Endothelial cell of umbilical vein (primary cell): ENCODE measurements around the gene SLC2A11. TPM values are rescaled to one million over a fixed set of nuclear protein-coding genes. Genes with fewer than 3 reads are reported as not detected.

Experiments used
- BruUV-seq: library from RNA; stranded (reverse); fragments of 400-500 nt; replicated peaks from 2 replicates; lab custom pipeline; 2021; lab: Mats Ljungman, UMichigan
- CTCF ChIA-PET: fragments of 300-600, 350-600 bp; sonication (Branson Sonifier 250); formaldehyde crosslinking; loops from one replicate; lab custom pipeline; 2021; ENCODE audit warnings: antibody characterized with exemption, inconsistent platforms; lab: Charles Lee
- POLR2A ChIA-PET: fragments of 300-600, 350-600 bp; sonication (Branson Sonifier 250); formaldehyde crosslinking; loops from one replicate; lab custom pipeline; 2021; ENCODE audit warnings: antibody characterized with exemption, inconsistent platforms; lab: Charles Lee
- DNase-seq: peaks from one replicate; pipeline ENCODE4 v3.0.0-alpha.2; 2011; ENCODE audit warnings: low read depth, low spot score
- FAIRE-seq: peaks from 2 replicates; lab custom pipeline; 2011; peaks lifted over from hg19 to GRCh38; lab: Jason Lieb, UNC
- H2AFZ ChIP-seq: 2 replicates; pipeline ENCODE4 v1.6.0; 2012; ENCODE audit warnings: low read depth, low read length, control low read depth, inconsistent platforms
- H3K27ac ChIP-seq: 2 replicates; pipeline ENCODE4 v1.5.1; 2011; ENCODE audit warnings: low read depth, mild to moderate bottlenecking, control low read depth, low read length, moderate library complexity; ENCODE audit not compliant: insufficient read depth
- H3K27me3 ChIP-seq, 2 experiments: 2 replicates each; pipeline versions ENCODE4 v1.6.0 to v1.6.1; 2011; ENCODE audit warnings: low read length in 2 of 2, mixed read lengths in 1 of 2; ENCODE audit not compliant: control insufficient read depth in 2 of 2, insufficient read depth in 2 of 2
- H3K36me3 ChIP-seq, 2 experiments: 2 replicates in 1 of 2; 3 replicates in 1 of 2; pipeline ENCODE4 v1.5.1; 2011; ENCODE audit warnings: low read length in 2 of 2, mild to moderate bottlenecking in 1 of 2, moderate library complexity in 1 of 2; ENCODE audit not compliant: control insufficient read depth in 2 of 2, insufficient read depth in 2 of 2; ENCODE audit errors: extremely low read depth in 1 of 2
- H3K4me1 ChIP-seq: 3 replicates; pipeline ENCODE4 v1.5.1; 2011; ENCODE audit warnings: mild to moderate bottlenecking, low read length; ENCODE audit not compliant: control insufficient read depth, insufficient read depth; ENCODE audit errors: extremely low read depth
- H3K4me2 ChIP-seq: 2 replicates; pipeline ENCODE4 v1.6.1; 2011; ENCODE audit warnings: low read length, control low read depth, mixed read lengths; ENCODE audit not compliant: insufficient read depth
- H3K4me3 ChIP-seq, 3 experiments: fragments of 200-600 bp in 1 of 3; sonication (generic), shearing (Covaris generic) in 1 of 3; replicated peaks in 1 of 3; 2 replicates each; pipeline ENCODE4 v1.5.1; 2011 to 2016; ENCODE audit warnings: control low read depth in 3 of 3, low read length in 3 of 3, mild to moderate bottlenecking in 2 of 3, inconsistent platforms in 1 of 3, low read depth in 1 of 3, moderate library complexity in 1 of 3; ENCODE audit not compliant: insufficient read depth in 1 of 3
- H3K79me2 ChIP-seq: 2 replicates; pipeline ENCODE4 v1.6.0; 2012; ENCODE audit warnings: low read length, inconsistent platforms; ENCODE audit not compliant: control insufficient read depth, insufficient read depth
- H3K9ac ChIP-seq: replicated peaks from 2 replicates; pipeline ENCODE3; 2011; ENCODE audit warnings: low read length, control low read depth; ENCODE audit not compliant: insufficient read depth; ENCODE audit errors: extremely low read depth
- H3K9me1 ChIP-seq: replicated peaks from 3 replicates; pipeline ENCODE4 v1.6.0; 2011; ENCODE audit warnings: mild to moderate bottlenecking, low read length; ENCODE audit not compliant: control insufficient read depth, insufficient read depth; ENCODE audit errors: extremely low read depth
- H3K9me3 ChIP-seq: replicated peaks from 2 replicates; pipeline ENCODE4 v1.5.1; 2012; ENCODE audit warnings: low read length, inconsistent platforms; ENCODE audit not compliant: control insufficient read depth, insufficient read depth
- H4K20me1 ChIP-seq: replicated peaks from 2 replicates; pipeline ENCODE3; 2011; ENCODE audit warnings: mild to moderate bottlenecking, low read length; ENCODE audit not compliant: control insufficient read depth, insufficient read depth; ENCODE audit errors: extremely low read depth
- EZH2 ChIP-seq: IDR thresholded peaks from 2 replicates; pipeline ENCODE4 v1.6.1; 2012; ENCODE audit warnings: borderline replicate concordance, low read depth, mild to moderate bottlenecking, moderate library complexity, low read length, inconsistent platforms; ENCODE audit not compliant: severe bottlenecking
- FOS ChIP-seq: IDR thresholded peaks from 2 replicates; pipeline ENCODE4 v1.6.1; 2011; ENCODE audit warnings: mild to moderate bottlenecking, low read length, moderate library complexity, borderline replicate concordance; ENCODE audit not compliant: insufficient read depth
- GATA2 ChIP-seq: IDR thresholded peaks from 2 replicates; pipeline ENCODE4 v1.7.0; 2011; ENCODE audit warnings: low read depth, mild to moderate bottlenecking, moderate library complexity, mixed read lengths, low read length; ENCODE audit not compliant: insufficient read length, insufficient read depth
- JUN ChIP-seq: IDR thresholded peaks from 2 replicates; pipeline ENCODE4 v1.6.1; 2011; ENCODE audit warnings: borderline replicate concordance, low read depth; ENCODE audit not compliant: insufficient read length, insufficient read depth
- MYC ChIP-seq: IDR thresholded peaks from one replicate; pipeline ENCODE4 v1.6.1; 2011; ENCODE audit warnings: mild to moderate bottlenecking, low read depth, low read length
- POLR2A ChIP-seq: IDR thresholded peaks from 2 replicates; pipeline ENCODE4 v1.6.1; 2012; ENCODE audit warnings: low read depth, mild to moderate bottlenecking, control low read depth, low read length
- POLR2AphosphoS5 ChIP-seq: IDR thresholded peaks from 2 replicates; pipeline ENCODE4 v1.6.1; 2012; ENCODE audit warnings: low read depth, mild to moderate bottlenecking, control low read depth, low read length, moderate library complexity; ENCODE audit not compliant: insufficient read depth
- dilution Hi-C: fragments of 300-500 bp; cut with MboI; formaldehyde crosslinking; loops from one replicate; pipeline ENCODE4 v1.15.0; 2019; ENCODE audit warnings: low sequenced_read_pairs; ENCODE audit not compliant: extremely low pct_ligation_motif_present
- intact Hi-C: fragments of 100-400 bp; cut with micrococcal nuclease; formaldehyde crosslinking; loops from one replicate; pipeline ENCODE4 v1.10.0; 2022
- polyA plus RNA-seq, 4 experiments: library from polyadenylated mRNA; depleted of rRNA in 3 of 4; stranded (reverse) in 3 of 4; unstranded in 1 of 4; fragments of >200 nt; gene quantifications; 2 replicates each; pipeline versions ENCODE4 v1.2.1 to v1.2.3, GENCODE V29; 2011 to 2012; ENCODE audit warnings: missing spikeins in 1 of 4
- total RNA-seq: library from RNA; stranded (reverse); gene quantifications from 2 replicates; pipeline ENCODE4 v1.2.3, GENCODE V29; 2021
- TF ChIP-seq, protein P1 (sequence below): IDR thresholded peaks from 2 replicates; pipeline ENCODE4 v1.6.1; 2011; ENCODE audit not compliant: insufficient read depth, insufficient read length
- TF ChIP-seq, protein P2 (sequence below), 2 donors: IDR thresholded peaks; 1 replicate in 1 of 2; 2 replicates in 1 of 2; pipeline ENCODE4 v1.5.1; 2011; ENCODE audit warnings: low read length in 2 of 2, mild to moderate bottlenecking in 2 of 2, moderate library complexity in 2 of 2, control low read depth in 1 of 2, inconsistent platforms in 1 of 2, low read depth in 1 of 2; ENCODE audit not compliant: insufficient read depth in 1 of 2; ENCODE audit errors: extremely low read depth in 1 of 2

SLC2A11 gene
- total and polyA plus RNA-seq, 2 donors (not counting 3 experiments of a cell fraction or from before 2014, with no cell fraction given) = 4.2 to 4.6 TPM

DNA sequence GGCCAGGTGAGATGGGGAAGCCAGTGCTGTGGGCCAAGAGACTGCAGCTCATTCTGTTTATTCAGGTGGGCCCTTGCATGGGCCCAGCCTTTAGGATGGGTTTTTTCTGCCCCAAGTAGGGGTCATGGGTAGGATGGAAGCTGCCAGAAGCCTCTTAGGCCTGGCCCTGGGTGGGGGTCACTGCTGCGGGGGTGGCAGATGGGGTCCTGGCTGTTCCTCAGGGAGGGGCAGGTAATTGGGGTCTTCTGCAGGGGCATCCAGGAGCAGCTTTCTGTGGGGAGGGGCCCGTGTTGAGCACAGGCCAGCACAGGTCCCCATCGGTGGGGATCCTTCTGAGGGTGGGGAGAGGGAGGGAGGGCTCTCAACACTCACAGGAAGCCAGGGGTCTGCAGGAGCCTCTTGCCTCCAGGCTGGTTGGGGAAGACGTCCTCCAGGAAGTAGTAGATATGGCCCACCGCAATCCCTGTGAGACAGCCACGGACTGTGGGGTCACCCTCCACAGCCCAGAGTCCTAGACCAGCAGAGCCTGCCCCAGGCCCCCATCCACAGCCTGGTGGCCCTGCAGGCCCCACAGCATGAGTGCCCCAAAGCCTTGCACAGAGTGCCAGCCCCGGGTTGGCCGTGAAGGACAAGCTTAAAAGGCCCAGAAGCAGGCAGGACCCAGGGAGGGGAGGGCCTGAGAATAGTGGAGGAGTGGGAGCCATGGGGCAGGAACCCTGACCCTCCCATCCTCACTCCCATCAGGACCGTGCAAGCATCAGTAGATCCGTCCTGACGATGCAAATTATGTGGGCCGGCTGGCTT is 20.8 kb upstream of the SLC2A11 start:
- Histone ChIP-seq H3K27ac (no peak overlapping the region), H4K20me1 (no peaks in the 10 kb centered on the region), H3K36me3 (peaks cover 9 to 30% of the 10 kb centered on the region in 2 experiments), H3K4me1 (peaks cover 2% of the 10 kb centered on the region), H3K4me3 (no peak overlapping the region), H3K4me2 (no peak overlapping the region), H3K9me3 (no peaks in the 10 kb centered on the region), H3K9ac (no peak overlapping the region), H3K9me1 (no peaks in the 10 kb centered on the region), H3K27me3 (peaks cover 0 to 2% of the 10 kb centered on the region in 2 experiments), H2AFZ (no peak overlapping the region), H3K79me2 (no peaks in the 10 kb centered on the region)
- FAIRE-seq (no peak), DNase-seq (no peak)
- POLR2A ChIA-PET = no interaction called here
- dilution Hi-C loops = no loop called here
- CTCF ChIA-PET = interaction anchor here (0.7 to 1.2 kb wide), 3 partner anchors 66 to 68 kb away, joined by 3 to 6 read pairs (median 3); no protein-coding TSS in a partner anchor
- intact Hi-C loops = loop anchor here (5.0 kb wide), 1 partner anchor 50 kb away; the partner anchor contains the start of gene SMARCB1
- no TSS peak for BruUV-seq
- TF ChIP-seq, protein P1, sequence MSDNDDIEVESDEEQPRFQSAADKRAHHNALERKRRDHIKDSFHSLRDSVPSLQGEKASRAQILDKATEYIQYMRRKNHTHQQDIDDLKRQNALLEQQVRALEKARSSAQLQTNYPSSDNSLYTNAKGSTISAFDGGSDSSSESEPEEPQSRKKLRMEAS = no peak
- TF ChIP-seq FOS = no peak
- TF ChIP-seq MYC = no peak
- TF ChIP-seq POLR2AphosphoS5 = no peak
- TF ChIP-seq GATA2 = no peak
- TF ChIP-seq POLR2A = no peak
- TF ChIP-seq, protein P2, sequence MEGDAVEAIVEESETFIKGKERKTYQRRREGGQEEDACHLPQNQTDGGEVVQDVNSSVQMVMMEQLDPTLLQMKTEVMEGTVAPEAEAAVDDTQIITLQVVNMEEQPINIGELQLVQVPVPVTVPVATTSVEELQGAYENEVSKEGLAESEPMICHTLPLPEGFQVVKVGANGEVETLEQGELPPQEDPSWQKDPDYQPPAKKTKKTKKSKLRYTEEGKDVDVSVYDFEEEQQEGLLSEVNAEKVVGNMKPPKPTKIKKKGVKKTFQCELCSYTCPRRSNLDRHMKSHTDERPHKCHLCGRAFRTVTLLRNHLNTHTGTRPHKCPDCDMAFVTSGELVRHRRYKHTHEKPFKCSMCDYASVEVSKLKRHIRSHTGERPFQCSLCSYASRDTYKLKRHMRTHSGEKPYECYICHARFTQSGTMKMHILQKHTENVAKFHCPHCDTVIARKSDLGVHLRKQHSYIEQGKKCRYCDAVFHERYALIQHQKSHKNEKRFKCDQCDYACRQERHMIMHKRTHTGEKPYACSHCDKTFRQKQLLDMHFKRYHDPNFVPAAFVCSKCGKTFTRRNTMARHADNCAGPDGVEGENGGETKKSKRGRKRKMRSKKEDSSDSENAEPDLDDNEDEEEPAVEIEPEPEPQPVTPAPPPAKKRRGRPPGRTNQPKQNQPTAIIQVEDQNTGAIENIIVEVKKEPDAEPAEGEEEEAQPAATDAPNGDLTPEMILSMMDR (IDR thresholded peaks at IDR 0.05; ENCODE audit: extremely low read depth in 1 of 2, insufficient read depth in 1 of 2, low read depth in 1 of 2, low read length in 2 of 2) = no peak
- no peak for TF ChIP-seq EZH2
- TF ChIP-seq JUN = no peak
